Measurements from ENCODE around the gene ACAA1. TPM values are rescaled to one million over a fixed set of nuclear protein-coding genes. Genes with fewer than 3 reads are reported as not detected.

ACAA1 gene
- total and polyA plus RNA-seq, 9 of the 15 experiments (the other 6 are each of a cell fraction or from before 2014, with no cell fraction given): 4.0 to 88.9 (median 57.2) TPM

DNA sequence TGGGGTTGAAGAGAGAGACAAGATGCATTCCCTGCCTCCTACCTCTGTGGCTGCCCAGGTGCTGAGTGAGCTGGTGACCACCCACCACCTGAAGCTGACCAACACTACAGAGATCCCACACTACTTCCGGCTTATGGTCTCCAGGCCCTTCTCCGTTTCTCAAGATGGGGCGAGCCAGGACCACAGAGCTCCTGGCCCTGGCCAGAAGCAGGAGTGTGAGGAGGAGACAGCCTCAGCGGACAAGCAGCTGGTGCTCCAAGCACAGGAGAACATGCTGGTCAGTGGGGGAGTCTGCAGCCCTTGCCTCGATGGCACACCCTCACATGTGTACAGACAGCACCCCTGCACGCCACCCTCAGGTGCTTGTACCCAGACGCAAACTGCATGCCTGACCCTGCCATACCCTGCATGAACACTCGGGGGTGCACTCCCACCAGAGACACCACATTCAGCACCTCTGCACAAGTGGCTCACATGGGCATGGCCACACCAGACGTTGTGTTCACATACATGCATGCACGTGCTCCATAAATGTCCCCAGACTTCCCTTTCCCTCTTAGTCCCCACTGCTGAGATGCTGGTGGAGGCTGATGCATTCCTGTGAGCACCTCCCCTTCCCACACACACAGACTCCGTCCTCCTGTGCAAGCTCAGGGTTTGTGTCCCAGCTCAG, 19.0 kb downstream of the ACAA1 start (continued):
- TF ChIP-seq, protein P1, sequence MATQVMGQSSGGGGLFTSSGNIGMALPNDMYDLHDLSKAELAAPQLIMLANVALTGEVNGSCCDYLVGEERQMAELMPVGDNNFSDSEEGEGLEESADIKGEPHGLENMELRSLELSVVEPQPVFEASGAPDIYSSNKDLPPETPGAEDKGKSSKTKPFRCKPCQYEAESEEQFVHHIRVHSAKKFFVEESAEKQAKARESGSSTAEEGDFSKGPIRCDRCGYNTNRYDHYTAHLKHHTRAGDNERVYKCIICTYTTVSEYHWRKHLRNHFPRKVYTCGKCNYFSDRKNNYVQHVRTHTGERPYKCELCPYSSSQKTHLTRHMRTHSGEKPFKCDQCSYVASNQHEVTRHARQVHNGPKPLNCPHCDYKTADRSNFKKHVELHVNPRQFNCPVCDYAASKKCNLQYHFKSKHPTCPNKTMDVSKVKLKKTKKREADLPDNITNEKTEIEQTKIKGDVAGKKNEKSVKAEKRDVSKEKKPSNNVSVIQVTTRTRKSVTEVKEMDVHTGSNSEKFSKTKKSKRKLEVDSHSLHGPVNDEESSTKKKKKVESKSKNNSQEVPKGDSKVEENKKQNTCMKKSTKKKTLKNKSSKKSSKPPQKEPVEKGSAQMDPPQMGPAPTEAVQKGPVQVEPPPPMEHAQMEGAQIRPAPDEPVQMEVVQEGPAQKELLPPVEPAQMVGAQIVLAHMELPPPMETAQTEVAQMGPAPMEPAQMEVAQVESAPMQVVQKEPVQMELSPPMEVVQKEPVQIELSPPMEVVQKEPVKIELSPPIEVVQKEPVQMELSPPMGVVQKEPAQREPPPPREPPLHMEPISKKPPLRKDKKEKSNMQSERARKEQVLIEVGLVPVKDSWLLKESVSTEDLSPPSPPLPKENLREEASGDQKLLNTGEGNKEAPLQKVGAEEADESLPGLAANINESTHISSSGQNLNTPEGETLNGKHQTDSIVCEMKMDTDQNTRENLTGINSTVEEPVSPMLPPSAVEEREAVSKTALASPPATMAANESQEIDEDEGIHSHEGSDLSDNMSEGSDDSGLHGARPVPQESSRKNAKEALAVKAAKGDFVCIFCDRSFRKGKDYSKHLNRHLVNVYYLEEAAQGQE (IDR thresholded peaks at IDR 0.05; ENCODE audit: borderline replicate concordance): peak; percentile 81
- TF ChIP-seq, protein P1 (CRISPR knock-in tag; IDR thresholded peaks at IDR 0.05; ENCODE audit: low read depth): peak; percentile 66; the same call in 1 of the 2 replicates
- TF ChIP-seq CHD4 (IDR thresholded peaks at IDR 0.05; ENCODE audit: insufficient read depth, insufficient replicate concordance, low read depth, low read length, poor library complexity, severe bottlenecking): no peak
- 0 out of 2 replicates have a peak, but pooled peaks have one; percentile 24 for TF ChIP-seq PTBP1 (IDR thresholded peaks at IDR 0.05; ENCODE audit: low read depth, low read length)
- TF ChIP-seq SETDB1 (IDR thresholded peaks at IDR 0.05; ENCODE audit: low read length): peak; percentile 34
- TF ChIP-seq ZFX (CRISPR knock-in tag; IDR thresholded peaks at IDR 0.05): no peak
- peak; percentile 77 for TF ChIP-seq MYC (IDR thresholded peaks at IDR 0.05; ENCODE audit: low read depth, low read length)
- no peak for TF ChIP-seq MYC (CRISPR knock-in tag; IDR thresholded peaks at IDR 0.05; ENCODE audit: borderline replicate concordance, low read depth)
- TF ChIP-seq ETS2 (tag; IDR thresholded peaks at IDR 0.05; ENCODE audit: borderline replicate concordance, poor library complexity, severe bottlenecking): no peak
- TF ChIP-seq ZBTB7A (IDR thresholded peaks at IDR 0.05; ENCODE audit: borderline replicate concordance, control insufficient read depth, low read depth, low read length): no peak
- no peak for TF ChIP-seq POLR3G (IDR thresholded peaks at IDR 0.05; ENCODE audit: extremely low read depth, insufficient read length, insufficient replicate concordance)
- TF ChIP-seq SMAD1 (IDR thresholded peaks at IDR 0.05; ENCODE audit: low read depth, low read length, partially characterized antibody): peak; percentile 40
- no peak for TF ChIP-seq CBFB (CRISPR knock-in tag; IDR thresholded peaks at IDR 0.05)
- TF ChIP-seq PHF21A (IDR thresholded peaks at IDR 0.05; ENCODE audit: borderline replicate concordance, low read depth): no peak
- no peak for TF ChIP-seq TCFL5 (CRISPR knock-in tag; conservative IDR thresholded peaks at IDR 0.05)
- peak; percentile 61; the same call in 1 of the 2 replicates for TF ChIP-seq ZBTB17 (CRISPR knock-in tag; IDR thresholded peaks at IDR 0.05)
- TF ChIP-seq RBM14 (IDR thresholded peaks at IDR 0.05; ENCODE audit: borderline replicate concordance, insufficient read depth, low read depth, low read length): no peak
- no peak for TF ChIP-seq LCOR (CRISPR knock-in tag; IDR thresholded peaks at IDR 0.05)
- TF ChIP-seq, protein P2, sequence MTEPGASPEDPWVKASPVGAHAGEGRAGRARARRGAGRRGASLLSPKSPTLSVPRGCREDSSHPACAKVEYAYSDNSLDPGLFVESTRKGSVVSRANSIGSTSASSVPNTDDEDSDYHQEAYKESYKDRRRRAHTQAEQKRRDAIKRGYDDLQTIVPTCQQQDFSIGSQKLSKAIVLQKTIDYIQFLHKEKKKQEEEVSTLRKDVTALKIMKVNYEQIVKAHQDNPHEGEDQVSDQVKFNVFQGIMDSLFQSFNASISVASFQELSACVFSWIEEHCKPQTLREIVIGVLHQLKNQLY (CRISPR knock-in tag; conservative IDR thresholded peaks at IDR 0.05): no peak

Measured in K562 (cell line).